GM12878 (cell line): ENCODE measurements around the gene FBXO21. TPM values are rescaled to one million over a fixed set of nuclear protein-coding genes. Genes with fewer than 3 reads are reported as not detected.

Experiments
- ATAC-seq: fragments of 200-7000 bp; cut with Tn5 transposase; 3 replicates; pipeline ENCODE4 v1.9.1; 2020; ENCODE audit warnings: mild to moderate bottlenecking, moderate library complexity
- BruUV-seq: library from RNA; stranded (reverse); fragments of 400-500 nt; replicated peaks from 2 replicates; lab custom pipeline; 2021; lab: Mats Ljungman, UMichigan
- CTCF ChIA-PET: fragments of 300-600 bp; sonication (Branson Sonifier 250); formaldehyde crosslinking; extraction: SDS; loops from one replicate; lab custom pipeline; 2021; ENCODE audit warnings: inconsistent platforms; lab: Yijun Ruan, JAX
- POLR2A ChIA-PET: fragments of 350-600 bp; formaldehyde crosslinking; extraction: SDS; loops from one replicate; lab custom pipeline; 2021; ENCODE audit warnings: inconsistent platforms; lab: Charles Lee
- RAD21 ChIA-PET: fragments of 300-600 bp; sonication (Branson Sonifier 250); formaldehyde crosslinking; loops from one replicate; lab custom pipeline; 2023; ENCODE audit warnings: antibody characterized with exemption; ENCODE audit not compliant: unreplicated experiment; lab: Charles Lee
- SMC1A ChIA-PET: fragments of 300-600 bp; sonication (Branson Sonifier 250); formaldehyde crosslinking; loops from one replicate; lab custom pipeline; 2023; ENCODE audit not compliant: unreplicated experiment, uncharacterized antibody; lab: Charles Lee
- DNase-seq: peaks from one replicate; pipeline ENCODE4 v3.0.0-alpha.2; 2011; ENCODE audit warnings: low read depth, low spot score
- FAIRE-seq: peaks from 3 replicates; lab custom pipeline; 2011; peaks lifted over from hg19 to GRCh38; lab: Jason Lieb, UNC
- H2AFZ ChIP-seq: 2 replicates; pipeline ENCODE4 v1.6.0; 2011; ENCODE audit warnings: low read depth, low read length, control low read depth; ENCODE audit not compliant: control insufficient read depth
- H3K27ac ChIP-seq: 2 replicates; pipeline ENCODE4 v1.5.1; 2011; ENCODE audit warnings: control low read depth; ENCODE audit not compliant: control insufficient read depth, insufficient read depth
- H3K27me3 ChIP-seq, 2 experiments: replicated peaks in 1 of 2; 2 replicates each; pipeline versions ENCODE4 v1.6.0 to v1.6.1; 2011; ENCODE audit warnings: low read length in 1 of 2; ENCODE audit not compliant: control insufficient read depth in 2 of 2, insufficient read depth in 2 of 2
- H3K36me3 ChIP-seq, 2 experiments: 2 replicates each; pipeline ENCODE4 v1.5.1; 2011; ENCODE audit warnings: low read length in 1 of 2; ENCODE audit not compliant: control insufficient read depth in 2 of 2, insufficient read depth in 2 of 2
- H3K4me1 ChIP-seq: 2 replicates; pipeline ENCODE4 v1.6.1; 2011; ENCODE audit warnings: mild to moderate bottlenecking, low read length, moderate library complexity, mixed read lengths; ENCODE audit not compliant: control insufficient read depth, insufficient read depth
- H3K4me2 ChIP-seq: 2 replicates; pipeline ENCODE4 v1.6.0; 2011; ENCODE audit warnings: control low read depth; ENCODE audit not compliant: control insufficient read depth, insufficient read depth
- H3K4me3 ChIP-seq: fragments of 200-600 bp; sonication (generic); 2 replicates; pipeline ENCODE4 v1.5.1; 2016
- H3K79me2 ChIP-seq: 2 replicates; pipeline ENCODE4 v1.6.0; 2011; ENCODE audit warnings: low read length; ENCODE audit not compliant: control insufficient read depth, insufficient read depth
- H3K9ac ChIP-seq: 2 replicates; pipeline ENCODE4 v1.8.0; 2011; ENCODE audit warnings: low read length, control low read depth, mixed read lengths; ENCODE audit not compliant: control insufficient read depth, insufficient read depth
- H3K9me3 ChIP-seq: replicated peaks from 3 replicates; pipeline ENCODE4 v1.5.1; 2011; ENCODE audit warnings: mild to moderate bottlenecking, low read length; ENCODE audit not compliant: control insufficient read depth, insufficient read depth
- H4K20me1 ChIP-seq: 2 replicates; pipeline ENCODE4 v1.6.0; 2011; ENCODE audit not compliant: control insufficient read depth, insufficient read depth
- KAT2A ChIP-seq: conservative IDR thresholded peaks from 2 replicates; pipeline ENCODE4 v1.6.1; 2011; ENCODE audit warnings: low read depth, low read length; ENCODE audit not compliant: control insufficient read depth
- KLF5 ChIP-seq: fragments of 450-650 bp; IDR thresholded peaks from 2 replicates; pipeline ENCODE4 v1.6.1; 2014; ENCODE audit warnings: mild to moderate bottlenecking; ENCODE audit not compliant: partially characterized antibody
- PAX8 ChIP-seq: fragments of 450-650 bp; IDR thresholded peaks from 2 replicates; pipeline ENCODE4 v1.6.1; 2017; ENCODE audit warnings: mild to moderate bottlenecking, moderate library complexity
- PBX3 ChIP-seq: IDR thresholded peaks from 2 replicates; pipeline ENCODE4 v1.6.1; 2011; ENCODE audit warnings: mild to moderate bottlenecking, low read depth, low read length, moderate library complexity; ENCODE audit not compliant: insufficient replicate concordance
- POU2F2 ChIP-seq: IDR thresholded peaks from 3 replicates; pipeline ENCODE4 v1.6.1; 2011; ENCODE audit warnings: low read depth, mild to moderate bottlenecking, low read length, borderline replicate concordance
- RAD21 ChIP-seq: IDR thresholded peaks from 2 replicates; pipeline ENCODE4 v1.6.1; 2011; ENCODE audit warnings: mild to moderate bottlenecking, low read depth, low read length, moderate library complexity; ENCODE audit not compliant: insufficient read depth
- RUNX3 ChIP-seq: IDR thresholded peaks from 2 replicates; pipeline ENCODE4 v1.6.1; 2012; ENCODE audit warnings: low read length, inconsistent platforms
- SMAD1 ChIP-seq: fragments of 450-650 bp; IDR thresholded peaks from 2 replicates; pipeline ENCODE4 v1.6.1; 2018; ENCODE audit warnings: mild to moderate bottlenecking, low read depth; ENCODE audit not compliant: partially characterized antibody
- SMAD5 ChIP-seq: IDR thresholded peaks from 2 replicates; pipeline ENCODE4 v1.6.1; 2016; ENCODE audit warnings: antibody characterized with exemption, low read depth
- STAT3 ChIP-seq: IDR thresholded peaks from 2 replicates; pipeline ENCODE4 v1.6.1; 2011; ENCODE audit warnings: low read depth, low read length, improper control_type of control experiment
- TAF1 ChIP-seq: IDR thresholded peaks from 2 replicates; pipeline ENCODE4 v1.6.1; 2011; ENCODE audit warnings: mild to moderate bottlenecking, low read depth, low read length, borderline replicate concordance
- ZNF24 ChIP-seq: fragments of 450-650 bp; IDR thresholded peaks from 2 replicates; pipeline ENCODE4 v1.6.1; 2017; ENCODE audit warnings: antibody characterized with exemption, mild to moderate bottlenecking
- ZNF274 ChIP-seq: IDR thresholded peaks from one replicate; pipeline ENCODE4 v1.8.0; 2011; ENCODE audit not compliant: insufficient read length, insufficient read depth
- WGBS: methylation state at CpG from one replicate; pipeline ENCODE4 v1.1.6; 2016; ENCODE audit warnings: low lambda C conversion rate; ENCODE audit not compliant: insufficient replicate concordance, insufficient coverage; ENCODE audit errors: missing lambda C conversion rate; 5-methylcytosine and 5-hydroxymethylcytosine counted together
- in situ Hi-C: fragments of 300-500 bp; cut with MboI; formaldehyde crosslinking; loops from 9 replicates; pipeline ENCODE4 v1.14.3; 2018; ENCODE audit warnings: mixed read lengths
- intact Hi-C: fragments of 100-400 bp; cut with micrococcal nuclease; formaldehyde crosslinking; loops from one replicate; pipeline ENCODE4 v1.14.2; 2022; ENCODE audit not compliant: unreplicated experiment
- polyA plus RNA-seq, 11 experiments: library from polyadenylated mRNA; depleted of rRNA in 4 of 11; unstranded in 6 of 11; stranded (reverse) in 5 of 11; fragments of >200 nt; fragmentation: Nextera tagmentation in 4 of 11; fragmentation: Illumina TruSeq in 1 of 11; extraction: Ambion mirVana in 4 of 11; extraction: Trizol in 1 of 11; gene quantifications; 1 replicate in 1 of 11; 2 replicates in 10 of 11; pipeline versions ENCODE4 v1.2.1 to v1.2.3, GENCODE V29; 2011 to 2016; ENCODE audit warnings: inconsistent platforms in 2 of 11, missing spikeins in 2 of 11, low read depth in 1 of 11
- total RNA-seq, 4 experiments: library from RNA; depleted of rRNA in 3 of 4; stranded (reverse); fragments of >200 nt in 3 of 4; fragmentation: Illumina TruSeq in 1 of 4; extraction: Trizol in 1 of 4; gene quantifications; 2 replicates each; pipeline versions ENCODE4 v1.2.1 to v1.2.3, GENCODE V29; 2013 to 2021
- TF ChIP-seq, protein P1 (sequence below): fragments of 450-650 bp; IDR thresholded peaks from 2 replicates; pipeline ENCODE4 v1.6.1; 2016; ENCODE audit warnings: mild to moderate bottlenecking, moderate library complexity, borderline replicate concordance

Gene FBXO21
- total and polyA plus RNA-seq, 10 of the 15 experiments (the other 5 are each of a cell fraction or from before 2014, with no cell fraction given) = 5.5 to 32.6 (median 18.9) TPM

- no peaks in the 10 kb centered on the region for H4K20me1 ChIP-seq
- H3K36me3 ChIP-seq = no peaks in the 10 kb centered on the region
- intact Hi-C loops = loop anchor here (10.0 kb wide), 1 partner anchor 154 kb away; the partner anchor contains the start of gene NOS1
- DNase-seq (no peak), FAIRE-seq (no peak), ATAC-seq (no peak)
- H3K9me3 ChIP-seq = no peaks in the 10 kb centered on the region
- no peak for TF ChIP-seq SMAD5
- TF ChIP-seq RAD21 = no peak
- TF ChIP-seq SMAD1 = no peak
- TF ChIP-seq PAX8 = no peak
- TF ChIP-seq STAT3 = no peak
- TF ChIP-seq ZNF274 = no peak
- TF ChIP-seq TAF1 = no peak
- no peak for TF ChIP-seq POU2F2
- TF ChIP-seq KAT2A = no peak
- TF ChIP-seq ZNF24 = no peak
- no peak for TF ChIP-seq KLF5
- TF ChIP-seq PBX3 = no peak
- no peak for TF ChIP-seq RUNX3
- TF ChIP-seq, protein P1, sequence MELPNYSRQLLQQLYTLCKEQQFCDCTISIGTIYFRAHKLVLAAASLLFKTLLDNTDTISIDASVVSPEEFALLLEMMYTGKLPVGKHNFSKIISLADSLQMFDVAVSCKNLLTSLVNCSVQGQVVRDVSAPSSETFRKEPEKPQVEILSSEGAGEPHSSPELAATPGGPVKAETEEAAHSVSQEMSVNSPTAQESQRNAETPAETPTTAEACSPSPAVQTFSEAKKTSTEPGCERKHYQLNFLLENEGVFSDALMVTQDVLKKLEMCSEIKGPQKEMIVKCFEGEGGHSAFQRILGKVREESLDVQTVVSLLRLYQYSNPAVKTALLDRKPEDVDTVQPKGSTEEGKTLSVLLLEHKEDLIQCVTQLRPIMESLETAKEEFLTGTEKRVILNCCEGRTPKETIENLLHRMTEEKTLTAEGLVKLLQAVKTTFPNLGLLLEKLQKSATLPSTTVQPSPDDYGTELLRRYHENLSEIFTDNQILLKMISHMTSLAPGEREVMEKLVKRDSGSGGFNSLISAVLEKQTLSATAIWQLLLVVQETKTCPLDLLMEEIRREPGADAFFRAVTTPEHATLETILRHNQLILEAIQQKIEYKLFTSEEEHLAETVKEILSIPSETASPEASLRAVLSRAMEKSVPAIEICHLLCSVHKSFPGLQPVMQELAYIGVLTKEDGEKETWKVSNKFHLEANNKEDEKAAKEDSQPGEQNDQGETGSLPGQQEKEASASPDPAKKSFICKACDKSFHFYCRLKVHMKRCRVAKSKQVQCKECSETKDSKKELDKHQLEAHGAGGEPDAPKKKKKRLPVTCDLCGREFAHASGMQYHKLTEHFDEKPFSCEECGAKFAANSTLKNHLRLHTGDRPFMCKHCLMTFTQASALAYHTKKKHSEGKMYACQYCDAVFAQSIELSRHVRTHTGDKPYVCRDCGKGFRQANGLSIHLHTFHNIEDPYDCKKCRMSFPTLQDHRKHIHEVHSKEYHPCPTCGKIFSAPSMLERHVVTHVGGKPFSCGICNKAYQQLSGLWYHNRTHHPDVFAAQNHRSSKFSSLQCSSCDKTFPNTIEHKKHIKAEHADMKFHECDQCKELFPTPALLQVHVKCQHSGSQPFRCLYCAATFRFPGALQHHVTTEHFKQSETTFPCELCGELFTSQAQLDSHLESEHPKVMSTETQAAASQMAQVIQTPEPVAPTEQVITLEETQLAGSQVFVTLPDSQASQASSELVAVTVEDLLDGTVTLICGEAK = no peak
- ChIA-PET POLR2A (no interaction called here), CTCF (interaction anchor here (0.7 to 2.9 kb wide), 7 partner anchors 9 to 640 kb away, joined by 3 to 17 read pairs (median 7); no protein-coding TSS in a partner anchor), SMC1A (interaction anchor here (0.6 to 1.2 kb wide), 2 partner anchors 93 to 156 kb away, joined by 3 read pairs; no protein-coding TSS in a partner anchor), RAD21 (no interaction called here)
- no TSS peak for BruUV-seq
- H2AFZ ChIP-seq = no peak overlapping the region
- no peak overlapping the region for H3K4me2 ChIP-seq
- H3K27me3 ChIP-seq = no peaks in the 10 kb centered on the region; a peak in 1 of 4 replicates
- no peak overlapping the region for H3K27ac ChIP-seq
- WGBS = 21% methylated on average over 6 of the region's 6 CpGs
- no peak overlapping the region for H3K4me3 ChIP-seq
- no peak overlapping the region for H3K9ac ChIP-seq
- H3K79me2 ChIP-seq = no peaks in the 10 kb centered on the region
- in situ Hi-C loops = loop anchor here (5.0 kb wide), 2 partner anchors 377 to 637 kb away; no protein-coding TSS in a partner anchor
- no peaks in the 10 kb centered on the region; the same call in 1 of the 2 replicates for H3K4me1 ChIP-seq
These were observed 20.1 kb upstream of the FBXO21 start for GRCh38 chr12:117210266-117210918.
